Heart right ventricle (tissue), 16 donors: Measurements from ENCODE around the gene CHST3. TPM values are rescaled to one million over a fixed set of nuclear protein-coding genes. Genes with fewer than 3 reads are reported as not detected.
A peak's percentile ranks its signal among the peaks of the same experiment; 100 is the strongest.

Experiments used
- ATAC-seq, 8 donors: fragments of 200-7000 bp; cut with Tn5 transposase; one replicate each; pipeline ENCODE4 v1.9.1; 2020; ENCODE audit warnings: mild to moderate bottlenecking in 8 of 8, moderate library complexity in 8 of 8, moderate number of reproducible peaks in 1 of 8
- DNase-seq, 2 donors: peaks; one replicate each; pipeline ENCODE4 v3.0.0-alpha.2; 2020
- H3K27ac ChIP-seq, 10 donors: fragments of 200-600 bp; sonication (generic) in 2 of 10; one replicate each; pipeline versions ENCODE4 v1.5.0 to v1.8.0; 2020 to 2022; ENCODE audit warnings: mild to moderate bottlenecking in 3 of 10
- H3K27me3 ChIP-seq, 7 donors: fragments of 200-600 bp; one replicate each; pipeline ENCODE4 v1.8.0; 2021 to 2022; ENCODE audit warnings: mild to moderate bottlenecking in 2 of 7
- H3K36me3 ChIP-seq, 9 donors: fragments of 200-600 bp; sonication (generic) in 1 of 9; one replicate each; pipeline versions ENCODE4 v1.5.0 to v1.8.0; 2020 to 2022; ENCODE audit warnings: mild to moderate bottlenecking in 2 of 9
- H3K4me1 ChIP-seq, 9 donors: fragments of 200-600 bp; sonication (generic) in 1 of 9; one replicate each; pipeline versions ENCODE4 v1.5.0 to v1.8.0; 2020 to 2022; ENCODE audit warnings: mild to moderate bottlenecking in 4 of 9
- H3K4me3 ChIP-seq, 10 donors: fragments of 200-600 bp; sonication (generic) in 2 of 10; one replicate each; pipeline versions ENCODE4 v1.5.0 to v1.8.0; 2020 to 2022; ENCODE audit warnings: mild to moderate bottlenecking in 7 of 10, moderate library complexity in 2 of 10
- H3K9me3 ChIP-seq, 11 donors: fragments of 200-600 bp in 10 of 11; sonication (generic) in 2 of 11; one replicate each; pipeline versions ENCODE4 v1.5.0 to v1.8.0; 2013 to 2022; ENCODE audit warnings: mild to moderate bottlenecking in 2 of 11, control low read depth in 1 of 11, moderate library complexity in 1 of 11
- WGBS, 2 donors: extraction: QIAGEN DNeasy Blood & Tissue Kit; methylation state at CpG; one replicate each; pipeline ENCODE4 v1.1.7; 2013; ENCODE audit warnings: inconsistent platforms in 1 of 2; 5-methylcytosine and 5-hydroxymethylcytosine counted together
- intact Hi-C, 10 donors: fragments of 100-400 bp; cut with DNase I; formaldehyde crosslinking; loops; one replicate each; pipeline versions ENCODE4 v1.11.1 to v1.14.2; 2022
- polyA plus RNA-seq, 2 donors: library from polyadenylated mRNA; stranded (reverse); fragments of 200-250 nt; gene quantifications; one replicate each; pipeline ENCODE4 v1.2.3, GENCODE V29; 2013
- total RNA-seq, 10 donors: library from RNA; stranded (reverse); fragmentation: NEBNext Ultra II Directional in 3 of 10; extraction: Animal tissue kit (Norgen Biotek cat#: 25700) in 3 of 10; gene quantifications; one replicate each; pipeline versions ENCODE4 v1.2.1 to v1.2.4, GENCODE V29; 2021 to 2023
- TF ChIP-seq, protein P1 (sequence below), 9 donors: fragments of 200-600 bp; sonication (generic) in 2 of 9; IDR thresholded peaks; one replicate each; pipeline versions ENCODE4 v1.5.0 to v1.8.0; 2021 to 2022; ENCODE audit warnings: antibody characterized with exemption in 9 of 9, mild to moderate bottlenecking in 5 of 9, moderate library complexity in 1 of 9
- donor health status: Arrhythmogenic right ventricular cardiomyopathy.
- donor health status: ischemic (EF 13 %, LVEDD 7.1; RV severe dilation, severe dysfunction).
- donor health status: healthy with polysubstance abuse.
- donor health status: DM: no; HTN: yes; CAD: no.
- donor health status: DM: no; HTN: no; CAD: no.
- donor health status: ischemic (EF 25% LVEDD 6.9; RV normal size, moderate dysfunction).
- donor health status: ischemic (EF 25% LVEDD 5.7; RV mildly dilated, moderate dysfunction).
- donor health status: healthy.
- donor health status: DM: yes; HTN: yes; CAD: no.
- donor health status: Ischemic cardiomyopathy.
- donor health status: ischemic (EF 35%, LVEDD 5.7; RV mildly dilated, moderate dysfunction).
- donor health status: nonischemic (EF 11% LVEDD 7.7; RV severe dilation, severe dysfunction).
- donor health status: DM: yes; HTN: yes; CAD: no.
- donor health status: PGD.
- donor health status: ischemic (EF 29% LVEDD 5.4; RV normal size, mild dysfunction).
- donor health status: nonischemic (EF 23%, LVEDD 6.1; RV moderate dilation, normal function).

CHST3 gene
- total and polyA plus RNA-seq, 12 donors, result 6.3 to 28.7 (median 20.5) TPM

GRCh38 chr10:71971769-71972555, 7.8 kb downstream of the CHST3 start:
- TF ChIP-seq, protein P1, sequence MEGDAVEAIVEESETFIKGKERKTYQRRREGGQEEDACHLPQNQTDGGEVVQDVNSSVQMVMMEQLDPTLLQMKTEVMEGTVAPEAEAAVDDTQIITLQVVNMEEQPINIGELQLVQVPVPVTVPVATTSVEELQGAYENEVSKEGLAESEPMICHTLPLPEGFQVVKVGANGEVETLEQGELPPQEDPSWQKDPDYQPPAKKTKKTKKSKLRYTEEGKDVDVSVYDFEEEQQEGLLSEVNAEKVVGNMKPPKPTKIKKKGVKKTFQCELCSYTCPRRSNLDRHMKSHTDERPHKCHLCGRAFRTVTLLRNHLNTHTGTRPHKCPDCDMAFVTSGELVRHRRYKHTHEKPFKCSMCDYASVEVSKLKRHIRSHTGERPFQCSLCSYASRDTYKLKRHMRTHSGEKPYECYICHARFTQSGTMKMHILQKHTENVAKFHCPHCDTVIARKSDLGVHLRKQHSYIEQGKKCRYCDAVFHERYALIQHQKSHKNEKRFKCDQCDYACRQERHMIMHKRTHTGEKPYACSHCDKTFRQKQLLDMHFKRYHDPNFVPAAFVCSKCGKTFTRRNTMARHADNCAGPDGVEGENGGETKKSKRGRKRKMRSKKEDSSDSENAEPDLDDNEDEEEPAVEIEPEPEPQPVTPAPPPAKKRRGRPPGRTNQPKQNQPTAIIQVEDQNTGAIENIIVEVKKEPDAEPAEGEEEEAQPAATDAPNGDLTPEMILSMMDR (IDR thresholded peaks at IDR 0.05), result no peak
- Histone ChIP-seq H3K4me1 (peaks cover 31 to 100% (median 90%) of the 10 kb centered on the region in 9 donors), H3K9me3 (no peaks in the 10 kb centered on the region), H3K4me3 (no peak overlapping the region), H3K27ac (peak overlapping the region in 5 of 10 donors; percentile 2 to 45 (median 16)), H3K36me3 (peaks cover 0 to 21% (median 0%) of the 10 kb centered on the region in 9 donors), H3K27me3 (no peaks in the 10 kb centered on the region)
- DNase-seq, result no peak
- 84% methylated on average over 21 of the region's 21 CpGs for WGBS, 2 donors
- ATAC-seq, result no peak
- intact Hi-C loops, result no loop called here

- DNase-seq (no peak), ATAC-seq (no peak)
- 74 to 83% methylated on average over 14 of the region's 14 CpGs for WGBS, 2 donors
- peaks cover 0 to 19% (median 0%) of the 10 kb centered on the region in 9 donors for H3K36me3 ChIP-seq
- intact Hi-C loops, result no loop called here
- no peak overlapping the region for H3K4me3 ChIP-seq
- H3K27me3 ChIP-seq, result no peaks in the 10 kb centered on the region
- no peaks in the 10 kb centered on the region for H3K9me3 ChIP-seq
- peaks cover 33 to 100% (median 93%) of the 10 kb centered on the region in 9 donors for H3K4me1 ChIP-seq
- peak overlapping the region in 2 of 10 donors; percentile 4 to 92 for H3K27ac ChIP-seq
- TF ChIP-seq, protein P1 (IDR thresholded peaks at IDR 0.05), result no peak
Measured at GRCh38 chr10:71972746-71973695, 8.8 kb downstream of the CHST3 start.

DNA sequence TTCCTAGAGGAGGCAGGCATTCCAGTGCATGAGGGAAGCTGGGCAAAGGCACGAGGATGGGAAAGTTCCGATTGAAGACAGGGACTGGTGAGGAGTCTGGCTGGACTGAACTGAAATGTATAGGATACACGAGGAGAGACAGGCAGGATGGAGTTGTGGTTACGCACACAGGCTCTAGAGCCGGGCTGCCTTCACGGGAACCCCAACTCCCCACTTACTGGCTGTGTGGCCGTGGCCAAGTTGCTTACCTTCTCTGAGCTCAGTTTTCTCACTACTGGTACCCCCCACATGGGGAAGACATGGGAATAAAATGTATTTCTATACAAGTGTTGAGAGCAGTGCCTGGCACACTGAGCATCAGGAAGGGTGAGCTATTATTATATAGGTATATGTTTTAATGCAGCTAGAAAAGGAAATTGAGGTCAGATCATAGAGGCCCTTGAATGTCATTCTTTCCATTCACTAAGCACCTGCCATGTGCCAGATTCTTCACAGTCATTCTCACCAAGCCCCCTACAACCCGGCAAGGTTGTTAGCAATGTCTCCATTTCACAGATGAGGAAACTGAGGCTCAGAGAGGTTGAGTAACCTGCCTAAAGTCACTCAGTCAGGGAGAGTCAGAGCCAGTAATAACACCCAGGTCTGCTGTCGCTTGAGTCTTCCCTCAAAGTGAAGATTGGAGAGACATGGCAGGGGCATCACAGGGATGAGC, 9.7 kb downstream of the CHST3 start:
- no peaks in the 10 kb centered on the region for H3K9me3 ChIP-seq
- H3K27me3 ChIP-seq, result no peaks in the 10 kb centered on the region
- DNase-seq (no peak), ATAC-seq (no peak)
- TF ChIP-seq, protein P1 (IDR thresholded peaks at IDR 0.05), result no peak
- 89 to 95% methylated on average over 9 of the region's 9 CpGs for WGBS, 2 donors
- intact Hi-C loops, result no loop called here
- no peak overlapping the region for H3K4me3 ChIP-seq
- peak overlapping the region in 8 of 10 donors; percentile 51 to 92 (median 80) for H3K27ac ChIP-seq
- peaks cover 0 to 17% (median 0%) of the 10 kb centered on the region in 9 donors for H3K36me3 ChIP-seq
- H3K4me1 ChIP-seq, result peaks cover 42 to 100% (median 93%) of the 10 kb centered on the region in 9 donors
